OCI-LY1 (cell line): Measurements from ENCODE around the gene RELA.

Experiments
- EZH2 ChIP-seq: fragments of 200-600 bp; sonication (generic), shearing (Covaris generic); IDR thresholded peaks from 2 replicates; pipeline ENCODE4 v1.8.0; 2017; ENCODE audit warnings: borderline replicate concordance, mixed run types, mild to moderate bottlenecking, antibody characterized with exemption, low read length, moderate library complexity, mixed read lengths
- TF ChIP-seq, protein P1 (sequence below): fragments of 200-600 bp; sonication (generic), shearing (Covaris generic); IDR thresholded peaks from 2 replicates; pipeline ENCODE4 v1.5.1; 2017; ENCODE audit warnings: mild to moderate bottlenecking, antibody characterized with exemption, low read length, moderate library complexity, mixed read lengths

DNA sequence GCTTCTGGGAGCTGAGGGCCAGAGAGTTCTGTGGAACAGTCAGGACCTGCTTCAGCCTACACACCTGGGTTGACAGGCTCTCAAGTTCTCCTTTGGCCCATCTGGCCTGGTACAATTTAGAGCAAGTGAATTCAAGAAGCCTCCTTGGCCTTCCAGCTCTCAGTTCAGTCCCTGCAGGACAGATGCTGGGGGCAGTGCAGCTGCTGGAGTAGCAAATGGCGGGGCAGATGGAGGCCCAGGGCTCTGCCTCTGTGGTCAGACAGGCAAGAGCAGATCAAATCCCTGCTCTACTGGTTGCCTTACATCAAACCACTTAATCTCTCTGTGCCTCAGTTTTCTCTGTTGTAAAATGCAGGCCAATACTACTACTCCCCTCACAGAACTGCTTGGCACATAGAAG lies 58.5 kb downstream of the RELA start:
- TF ChIP-seq, protein P1, sequence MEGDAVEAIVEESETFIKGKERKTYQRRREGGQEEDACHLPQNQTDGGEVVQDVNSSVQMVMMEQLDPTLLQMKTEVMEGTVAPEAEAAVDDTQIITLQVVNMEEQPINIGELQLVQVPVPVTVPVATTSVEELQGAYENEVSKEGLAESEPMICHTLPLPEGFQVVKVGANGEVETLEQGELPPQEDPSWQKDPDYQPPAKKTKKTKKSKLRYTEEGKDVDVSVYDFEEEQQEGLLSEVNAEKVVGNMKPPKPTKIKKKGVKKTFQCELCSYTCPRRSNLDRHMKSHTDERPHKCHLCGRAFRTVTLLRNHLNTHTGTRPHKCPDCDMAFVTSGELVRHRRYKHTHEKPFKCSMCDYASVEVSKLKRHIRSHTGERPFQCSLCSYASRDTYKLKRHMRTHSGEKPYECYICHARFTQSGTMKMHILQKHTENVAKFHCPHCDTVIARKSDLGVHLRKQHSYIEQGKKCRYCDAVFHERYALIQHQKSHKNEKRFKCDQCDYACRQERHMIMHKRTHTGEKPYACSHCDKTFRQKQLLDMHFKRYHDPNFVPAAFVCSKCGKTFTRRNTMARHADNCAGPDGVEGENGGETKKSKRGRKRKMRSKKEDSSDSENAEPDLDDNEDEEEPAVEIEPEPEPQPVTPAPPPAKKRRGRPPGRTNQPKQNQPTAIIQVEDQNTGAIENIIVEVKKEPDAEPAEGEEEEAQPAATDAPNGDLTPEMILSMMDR = no peak
- no peak for TF ChIP-seq EZH2
